NCI-H2107 treated with DMSO at 0.1 percent for 48 hours (cell line): ENCODE measurements around the gene HNRNPDL.
"Not testable (repeated sequence)": the region's sequence is repeated elsewhere in the genome, so short reads cannot be mapped to it uniquely, and the experiment has no call there.

Experiments used
- DNase-seq: peaks from one replicate; lab custom pipeline; 2025; ENCODE audit not compliant: unreplicated experiment; lab: John Stamatoyannopoulos, UW

The HNRNPDL gene

GRCh38 chr4:82390061-82390460 lies 40.2 kb downstream of the HNRNPDL start:
- not testable (repeated sequence) for DNase-seq

- DNase-seq, result no peak
These were observed 41.9 kb downstream of the HNRNPDL start for GRCh38 chr4:82388405-82388804.

- DNase-seq, result not testable (repeated sequence)
These were observed 44.0 kb downstream of the HNRNPDL start for GRCh38 chr4:82386312-82386711.

GRCh38 chr4:82382751-82383150 lies 47.5 kb downstream of the HNRNPDL start:
- no peak for DNase-seq

- DNase-seq, result no peak
These were observed 48.5 kb downstream of the HNRNPDL start for GRCh38 chr4:82381661-82382296.

GRCh38 chr4:82381235-82381634 lies 49.0 kb downstream of the HNRNPDL start:
- DNase-seq, result no peak

- no peak for DNase-seq
These were observed 49.4 kb downstream of the HNRNPDL start for GRCh38 chr4:82380831-82381230.

GRCh38 chr4:82380344-82380743 lies 49.9 kb downstream of the HNRNPDL start:
- DNase-seq, result no peak

GRCh38 chr4:82376109-82376508 lies 54.2 kb downstream of the HNRNPDL start:
- no peak for DNase-seq

GRCh38 chr4:82373816-82374625 lies 56.2 kb downstream of the HNRNPDL start, which contains the start of gene HNRNPD:
HNRNPD (minus strand) TSS chr4:82373991; CDS start chr4:82373678, 313 bp downstream.
- DNase-seq, result peak; percentile 92

- DNase-seq, result no peak
These were observed 56.8 kb downstream of the HNRNPDL start for GRCh38 chr4:82373486-82373815.
